Smooth muscle cell (in vitro differentiated cells): Measurements from ENCODE around the gene BBC3. TPM values are rescaled to one million over a fixed set of nuclear protein-coding genes. Genes with fewer than 3 reads are reported as not detected.

ENCODE experiments used
- DNase-seq: peaks from one replicate; lab custom pipeline; 2025; ENCODE audit not compliant: unreplicated experiment; lab: John Stamatoyannopoulos, UW
- H2AFZ ChIP-seq: fragments of 200-600 bp; sonication (generic); 2 replicates; pipeline ENCODE4 v1.6.0; 2016; ENCODE audit warnings: antibody characterized with exemption, low read depth, mild to moderate bottlenecking
- H3F3A ChIP-seq: fragments of 200-600 bp; sonication (generic); 2 replicates; pipeline ENCODE4 v1.6.0; 2017; ENCODE audit warnings: antibody characterized with exemption, low read depth
- H3K27ac ChIP-seq: fragments of 200-600 bp; sonication (generic); 2 replicates; pipeline ENCODE4 v1.5.1; 2016; ENCODE audit warnings: low read depth, mild to moderate bottlenecking
- H3K27me3 ChIP-seq: fragments of 200-600 bp; sonication (generic); 2 replicates; pipeline ENCODE4 v1.6.1; 2016; ENCODE audit warnings: low read depth, mild to moderate bottlenecking
- H3K36me3 ChIP-seq: fragments of 200-600 bp; sonication (generic); 2 replicates; pipeline ENCODE4 v1.5.1; 2016; ENCODE audit warnings: low read depth
- H3K4me1 ChIP-seq: fragments of 200-600 bp; sonication (generic); 2 replicates; pipeline ENCODE4 v1.5.1; 2016; ENCODE audit warnings: low read depth
- H3K4me2 ChIP-seq: fragments of 200-600 bp; sonication (generic); 2 replicates; pipeline ENCODE4 v1.6.0; 2016; ENCODE audit warnings: mild to moderate bottlenecking
- H3K4me3 ChIP-seq: fragments of 200-600 bp; sonication (generic); 2 replicates; pipeline ENCODE4 v1.5.1; 2016; ENCODE audit warnings: mild to moderate bottlenecking
- H3K79me2 ChIP-seq: fragments of 200-600 bp; sonication (generic); 2 replicates; pipeline ENCODE4 v1.6.0; 2016; ENCODE audit warnings: low read depth, mild to moderate bottlenecking
- H3K9ac ChIP-seq: fragments of 200-600 bp; sonication (generic); 2 replicates; pipeline ENCODE4 v1.6.0; 2016; ENCODE audit warnings: low read depth
- H3K9me3 ChIP-seq: fragments of 200-600 bp; sonication (generic); replicated peaks from 2 replicates; pipeline ENCODE4 v1.5.1; 2016; ENCODE audit warnings: low read depth
- H4K20me1 ChIP-seq: fragments of 200-600 bp; sonication (generic); 2 replicates; pipeline ENCODE4 v1.6.0; 2016; ENCODE audit warnings: low read depth
- WGBS: methylation state at CpG from one replicate; pipeline ENCODE4 v1.1.7; 2016; ENCODE audit warnings: low lambda C conversion rate; 5-methylcytosine and 5-hydroxymethylcytosine counted together
- polyA plus RNA-seq: library from polyadenylated mRNA; unstranded; fragments of >200 nt; fragmentation: Nextera tagmentation; extraction: Ambion mirVana; gene quantifications from 2 replicates; pipeline ENCODE4 v1.2.1, GENCODE V29; 2016
- total RNA-seq: library from RNA; depleted of rRNA; stranded (reverse); fragments of >200 nt; gene quantifications from 2 replicates; pipeline ENCODE4 v1.2.3, GENCODE V29; 2014
- TF ChIP-seq, protein P1 (sequence below): fragments of 200-600 bp; sonication (generic); IDR thresholded peaks from 2 replicates; pipeline ENCODE4 v1.5.1; 2017; ENCODE audit warnings: borderline replicate concordance, mild to moderate bottlenecking, antibody characterized with exemption; ENCODE audit not compliant: insufficient read depth, poor library complexity, severe bottlenecking

Gene BBC3
- total and polyA plus RNA-seq, 2 experiments from 2014 or later = 10.2 to 29.9 TPM

DNA sequence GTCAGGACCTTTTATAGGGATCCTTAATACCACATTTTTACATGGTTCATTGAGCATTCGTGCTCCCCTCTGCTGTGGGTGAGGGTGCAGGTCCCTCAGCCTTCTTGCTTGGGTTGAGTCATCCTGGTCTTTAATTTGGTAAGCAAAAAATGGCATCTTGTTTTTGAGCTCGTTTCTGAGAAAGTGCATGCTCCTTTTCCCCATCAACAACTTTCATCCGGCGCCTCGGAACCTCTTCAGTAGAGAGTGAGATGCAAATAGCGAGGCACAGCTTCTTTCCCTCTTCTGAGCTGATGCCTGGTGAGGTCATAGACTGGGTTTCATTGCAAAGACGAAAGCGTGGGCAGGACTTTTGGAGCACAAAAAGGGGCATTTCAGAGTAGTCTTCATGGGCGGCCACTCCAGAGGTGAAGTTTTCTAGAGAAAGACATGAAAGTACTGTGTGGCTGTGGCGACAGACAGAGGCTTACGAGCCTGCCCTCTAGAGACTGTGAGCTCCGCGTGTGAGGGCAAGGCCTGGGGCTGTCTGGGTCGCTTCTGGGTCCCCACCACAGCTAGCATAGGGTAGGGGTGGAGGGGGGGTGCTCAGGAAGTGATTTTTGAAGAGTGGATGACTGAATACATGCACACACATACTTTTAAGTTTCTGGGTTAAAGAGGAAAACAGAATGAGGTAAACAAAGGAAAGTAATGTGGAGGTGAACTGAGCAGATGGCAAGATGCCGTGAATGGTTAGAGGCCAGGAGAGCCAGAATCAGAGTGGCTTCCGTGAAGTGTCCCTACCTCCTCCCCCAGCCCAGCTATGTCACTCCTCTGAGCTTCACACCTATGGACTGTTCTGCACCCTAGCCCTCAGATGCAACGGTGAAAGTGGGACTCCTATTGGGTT is 44.3 kb downstream of the BBC3 start:
- WGBS = 80% methylated on average over 17 of the region's 17 CpGs
- H3F3A ChIP-seq = peaks cover 11% of the 10 kb centered on the region
- TF ChIP-seq, protein P1, sequence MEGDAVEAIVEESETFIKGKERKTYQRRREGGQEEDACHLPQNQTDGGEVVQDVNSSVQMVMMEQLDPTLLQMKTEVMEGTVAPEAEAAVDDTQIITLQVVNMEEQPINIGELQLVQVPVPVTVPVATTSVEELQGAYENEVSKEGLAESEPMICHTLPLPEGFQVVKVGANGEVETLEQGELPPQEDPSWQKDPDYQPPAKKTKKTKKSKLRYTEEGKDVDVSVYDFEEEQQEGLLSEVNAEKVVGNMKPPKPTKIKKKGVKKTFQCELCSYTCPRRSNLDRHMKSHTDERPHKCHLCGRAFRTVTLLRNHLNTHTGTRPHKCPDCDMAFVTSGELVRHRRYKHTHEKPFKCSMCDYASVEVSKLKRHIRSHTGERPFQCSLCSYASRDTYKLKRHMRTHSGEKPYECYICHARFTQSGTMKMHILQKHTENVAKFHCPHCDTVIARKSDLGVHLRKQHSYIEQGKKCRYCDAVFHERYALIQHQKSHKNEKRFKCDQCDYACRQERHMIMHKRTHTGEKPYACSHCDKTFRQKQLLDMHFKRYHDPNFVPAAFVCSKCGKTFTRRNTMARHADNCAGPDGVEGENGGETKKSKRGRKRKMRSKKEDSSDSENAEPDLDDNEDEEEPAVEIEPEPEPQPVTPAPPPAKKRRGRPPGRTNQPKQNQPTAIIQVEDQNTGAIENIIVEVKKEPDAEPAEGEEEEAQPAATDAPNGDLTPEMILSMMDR = no peak

DNA sequence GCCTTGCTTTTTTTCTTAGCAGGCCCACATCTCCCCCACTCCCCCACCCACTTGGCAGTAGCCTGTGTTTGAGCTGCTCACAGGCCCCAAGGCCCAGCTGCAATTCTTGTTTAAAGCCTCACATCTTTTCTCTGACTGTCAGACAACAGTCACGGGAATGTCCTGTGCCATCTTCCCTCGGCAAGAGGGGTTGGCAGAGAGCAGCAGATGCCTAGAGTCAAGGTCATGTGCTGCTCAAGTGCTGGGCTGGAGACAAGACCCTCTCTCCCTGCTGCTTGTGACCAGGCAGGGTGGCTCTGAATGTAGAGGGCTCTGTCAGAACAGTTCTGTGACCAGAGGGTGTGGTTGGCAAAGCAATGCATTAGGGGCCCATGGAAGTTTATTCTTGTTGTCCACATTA is 47.4 kb downstream of the BBC3 start:
- WGBS = 94% methylated on average over 2 of the region's 2 CpGs

More for the DNA sequence above, 44.3 kb downstream of the BBC3 start:
- no peaks in the 10 kb centered on the region for H3K9me3 ChIP-seq
- no peak overlapping the region for H2AFZ ChIP-seq
- no peaks in the 10 kb centered on the region for H3K79me2 ChIP-seq
- H3K4me3 ChIP-seq = no peak overlapping the region
- H3K4me2 ChIP-seq = no peak overlapping the region
- no peak overlapping the region for H3K27ac ChIP-seq
- no peak for DNase-seq
- H3K9ac ChIP-seq = no peak overlapping the region
- H3K4me1 ChIP-seq = peaks cover 7% of the 10 kb centered on the region
- H3K27me3 ChIP-seq = no peaks in the 10 kb centered on the region
- no peaks in the 10 kb centered on the region for H3K36me3 ChIP-seq
- H4K20me1 ChIP-seq = no peaks in the 10 kb centered on the region

DNA sequence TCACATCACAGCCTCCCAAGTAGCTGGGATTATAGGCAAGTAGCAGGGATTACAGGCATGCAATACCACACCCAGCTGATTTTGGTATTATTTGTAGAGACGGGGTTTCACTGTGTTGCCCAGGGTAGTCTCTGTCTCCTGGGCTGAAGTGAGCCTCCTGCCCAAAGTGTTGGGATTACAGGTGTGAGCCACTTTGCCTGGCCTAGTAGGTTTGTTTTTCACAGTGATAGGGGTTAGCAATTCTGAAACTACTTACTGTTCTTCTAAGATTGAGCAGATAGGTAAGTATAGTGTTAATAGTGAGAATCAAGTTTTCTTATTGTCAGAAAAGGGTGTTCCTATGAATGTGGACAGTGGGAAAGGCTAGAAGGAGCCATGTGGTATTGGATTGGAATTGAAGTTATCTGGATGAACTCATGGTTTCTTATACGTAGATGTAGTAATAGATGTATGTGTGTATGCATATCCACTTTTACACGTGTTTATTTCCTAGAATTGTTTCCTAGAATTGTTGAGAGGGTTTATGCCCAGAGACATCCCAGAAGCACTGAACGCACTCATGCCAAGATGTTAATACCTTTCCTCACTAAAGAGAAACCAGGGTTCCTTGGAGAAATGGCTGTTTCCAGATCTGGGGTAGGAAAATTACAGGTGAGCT is 51.2 kb downstream of the BBC3 start:
- Histone ChIP-seq H3K9ac (no peak overlapping the region), H3K27me3 (no peaks in the 10 kb centered on the region), H3K36me3 (peaks cover 6% of the 10 kb centered on the region), H3K9me3 (no peaks in the 10 kb centered on the region), H3K4me1 (no peaks in the 10 kb centered on the region), H3K4me3 (no peak overlapping the region), H3F3A (no peaks in the 10 kb centered on the region), H2AFZ (no peak overlapping the region), H4K20me1 (peaks cover 10% of the 10 kb centered on the region), H3K4me2 (no peak overlapping the region), H3K79me2 (peaks cover 5% of the 10 kb centered on the region), H3K27ac (no peak overlapping the region)
- TF ChIP-seq, protein P1 = no peak
- DNase-seq = no peak
- WGBS = 100% methylated on average over 4 of the region's 4 CpGs

More for the DNA sequence above, 47.4 kb downstream of the BBC3 start:
- H3K79me2 ChIP-seq = no peaks in the 10 kb centered on the region
- H3K36me3 ChIP-seq = peaks cover 6% of the 10 kb centered on the region
- TF ChIP-seq, protein P1 = no peak
- no peak overlapping the region for H3K4me3 ChIP-seq
- H3K27me3 ChIP-seq = no peaks in the 10 kb centered on the region
- H3K4me2 ChIP-seq = no peak overlapping the region
- no peaks in the 10 kb centered on the region for H3K9me3 ChIP-seq
- no peak for DNase-seq
- peaks cover 4% of the 10 kb centered on the region for H4K20me1 ChIP-seq
- no peak overlapping the region for H2AFZ ChIP-seq
- no peak overlapping the region for H3K27ac ChIP-seq
- H3F3A ChIP-seq = no peaks in the 10 kb centered on the region
- no peak overlapping the region for H3K9ac ChIP-seq
- H3K4me1 ChIP-seq = no peaks in the 10 kb centered on the region
